Transverse colon (tissue), 4 donors: Measurements from ENCODE around the gene AGR2. TPM values are rescaled to one million over a fixed set of nuclear protein-coding genes. Genes with fewer than 3 reads are reported as not detected.

Experiments
- DNase-seq: peaks from one replicate; pipeline ENCODE4 v3.0.0-alpha.2; 2019
- H3K27ac ChIP-seq, 4 donors: fragments of 200-600 bp; sonication (generic); 2 replicates each; pipeline ENCODE4 v1.5.1; 2016 to 2018; ENCODE audit warnings: inconsistent platforms in 4 of 4
- H3K27me3 ChIP-seq: fragments of 200-600 bp; sonication (generic); 2 replicates; pipeline ENCODE4 v1.5.1; 2017; ENCODE audit warnings: inconsistent platforms
- H3K36me3 ChIP-seq, 4 donors: fragments of 200-600 bp; sonication (generic); 2 replicates each; pipeline ENCODE4 v1.5.1; 2017 to 2019; ENCODE audit warnings: inconsistent platforms in 4 of 4
- H3K4me1 ChIP-seq, 4 donors: fragments of 200-600 bp; sonication (generic); 2 replicates each; pipeline ENCODE4 v1.5.1; 2017 to 2020; ENCODE audit warnings: inconsistent platforms in 4 of 4
- H3K4me3 ChIP-seq, 4 donors: fragments of 200-600 bp; sonication (generic); 1 replicate in 1 of 4; 2 replicates in 3 of 4; pipeline versions ENCODE4 v1.5.1 to v1.6.1; 2017 to 2019; ENCODE audit warnings: inconsistent platforms in 4 of 4
- H3K9me3 ChIP-seq, 2 donors: fragments of 200-600 bp; sonication (generic); 2 replicates each; pipeline ENCODE4 v1.5.1; 2017 to 2019; ENCODE audit warnings: inconsistent platforms in 2 of 2
- EP300 ChIP-seq: sonication (generic); formaldehyde crosslinking; IDR thresholded peaks from one replicate; pipeline ENCODE4 v1.6.1; 2017; ENCODE audit warnings: antibody characterized with exemption, low read depth
- POLR2A ChIP-seq: fragments of 450-650 bp; IDR thresholded peaks from one replicate; pipeline ENCODE4 v1.6.1; 2016; ENCODE audit warnings: antibody characterized with exemption, mild to moderate bottlenecking, moderate library complexity
- POLR2AphosphoS5 ChIP-seq, 3 donors: sonication (generic); formaldehyde crosslinking; IDR thresholded peaks; one replicate each; pipeline ENCODE4 v1.6.1; 2016; ENCODE audit warnings: antibody characterized with exemption in 3 of 3
- WGBS, 2 donors: methylation state at CpG; one replicate each; pipeline ENCODE4 v1.1.5; 2018; ENCODE audit warnings: low coverage in 1 of 2; 5-methylcytosine and 5-hydroxymethylcytosine counted together
- in situ Hi-C, 4 donors: fragments of 200-750 bp; cut with MboI; loops; one replicate each; pipeline versions ENCODE4 v1.15.0 to v1.15.1; 2017; ENCODE audit warnings: low sequenced_read_pairs in 3 of 4, low pct_ligation_motif_present in 1 of 4, low pct_unique_long_range_greater_than_20kb in 1 of 4
- intact Hi-C: fragments of 100-400 bp; cut with DNase I; formaldehyde crosslinking; loops from one replicate; pipeline ENCODE4 v1.15.1; 2023; ENCODE audit warnings: low total_unique reads
- total RNA-seq, 4 donors: library from RNA; depleted of rRNA; stranded (reverse); fragments of >200 nt; gene quantifications; one replicate each; pipeline ENCODE4 v1.1.0, GENCODE V29; 2016
- TF ChIP-seq, protein P1 (sequence below), 5 experiments: fragments of 200-600 bp in 3 of 5; fragments of 450-650 bp in 2 of 5; sonication (generic) in 3 of 5; IDR thresholded peaks; 1 replicate in 2 of 5; 2 replicates in 3 of 5; pipeline ENCODE4 v1.5.1; 2016 to 2017; ENCODE audit warnings: antibody characterized with exemption in 5 of 5, inconsistent platforms in 3 of 5, mild to moderate bottlenecking in 2 of 5, moderate library complexity in 1 of 5

AGR2 gene
- total RNA-seq, 4 donors from 2014 or later: 32.9 to 297 (median 215) TPM

DNA sequence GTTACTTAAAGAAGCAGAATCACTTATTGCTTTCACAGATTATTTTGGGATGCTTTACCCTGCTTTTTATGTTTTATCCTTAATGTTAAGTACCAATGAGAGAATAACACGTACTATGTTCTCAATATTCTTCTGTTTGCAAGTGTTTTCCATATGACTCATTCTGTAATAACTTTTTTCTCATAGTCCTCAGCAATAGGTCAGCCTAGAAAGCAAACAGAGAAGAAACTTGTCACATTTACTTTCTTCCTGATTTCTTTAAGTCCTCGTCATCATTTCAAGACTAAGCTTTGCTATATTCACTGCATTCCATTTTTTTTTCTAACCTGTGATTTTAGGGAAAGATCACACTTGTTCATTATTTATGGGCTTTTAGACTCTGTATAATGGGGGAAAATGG lies 6.8 kb upstream of the AGR2 start:
- TF ChIP-seq POLR2AphosphoS5 (IDR thresholded peaks at IDR 0.05) (peak in 1 of 3 donors; percentile 14), EP300 (no peak)
- peak overlapping the region; percentile 47 to 80 (median 76) for H3K27ac ChIP-seq
- H3K36me3 ChIP-seq: no peaks in the 10 kb centered on the region
- H3K9me3 ChIP-seq: no peaks in the 10 kb centered on the region
- peaks cover 0 to 71% (median 17%) of the 10 kb centered on the region in 4 donors for H3K4me1 ChIP-seq
- no peak overlapping the region for H3K4me3 ChIP-seq
- H3K27me3 ChIP-seq: no peaks in the 10 kb centered on the region
- in situ Hi-C loops (no loop called here), intact Hi-C loops (no loop called here)
- DNase-seq: no peak
- 26 to 38% methylated on average over 2 of the region's 2 CpGs for WGBS, 2 donors

- peaks cover 0 to 69% (median 17%) of the 10 kb centered on the region in 4 donors for H3K4me1 ChIP-seq
- peak overlapping the region; percentile 47 to 80 (median 76) for H3K27ac ChIP-seq
These were observed 5.8 kb upstream of the AGR2 start for GRCh38 chr7:16810573-16810972.

GRCh38 chr7:16810112-16810511 lies 5.3 kb upstream of the AGR2 start:
- H3K4me1 ChIP-seq: peaks cover 0 to 68% (median 18%) of the 10 kb centered on the region in 4 donors
- in situ Hi-C loops: no loop called here
- H3K9me3 ChIP-seq: no peaks in the 10 kb centered on the region
- H3K27me3 ChIP-seq: no peaks in the 10 kb centered on the region
- TF ChIP-seq, protein P1, sequence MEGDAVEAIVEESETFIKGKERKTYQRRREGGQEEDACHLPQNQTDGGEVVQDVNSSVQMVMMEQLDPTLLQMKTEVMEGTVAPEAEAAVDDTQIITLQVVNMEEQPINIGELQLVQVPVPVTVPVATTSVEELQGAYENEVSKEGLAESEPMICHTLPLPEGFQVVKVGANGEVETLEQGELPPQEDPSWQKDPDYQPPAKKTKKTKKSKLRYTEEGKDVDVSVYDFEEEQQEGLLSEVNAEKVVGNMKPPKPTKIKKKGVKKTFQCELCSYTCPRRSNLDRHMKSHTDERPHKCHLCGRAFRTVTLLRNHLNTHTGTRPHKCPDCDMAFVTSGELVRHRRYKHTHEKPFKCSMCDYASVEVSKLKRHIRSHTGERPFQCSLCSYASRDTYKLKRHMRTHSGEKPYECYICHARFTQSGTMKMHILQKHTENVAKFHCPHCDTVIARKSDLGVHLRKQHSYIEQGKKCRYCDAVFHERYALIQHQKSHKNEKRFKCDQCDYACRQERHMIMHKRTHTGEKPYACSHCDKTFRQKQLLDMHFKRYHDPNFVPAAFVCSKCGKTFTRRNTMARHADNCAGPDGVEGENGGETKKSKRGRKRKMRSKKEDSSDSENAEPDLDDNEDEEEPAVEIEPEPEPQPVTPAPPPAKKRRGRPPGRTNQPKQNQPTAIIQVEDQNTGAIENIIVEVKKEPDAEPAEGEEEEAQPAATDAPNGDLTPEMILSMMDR (IDR thresholded peaks at IDR 0.05): no peak
- TF ChIP-seq EP300 (no peak), POLR2AphosphoS5 (IDR thresholded peaks at IDR 0.05) (no peak), POLR2A (no peak)
- no peak overlapping the region for H3K4me3 ChIP-seq
- H3K36me3 ChIP-seq: no peaks in the 10 kb centered on the region
- DNase-seq: no peak
- WGBS, 2 donors: 28 to 33% methylated on average over 2 of the region's 2 CpGs
- peak overlapping the region; percentile 47 to 80 (median 76) for H3K27ac ChIP-seq
- intact Hi-C loops: no loop called here

More at GRCh38 chr7:16810573-16810972, 5.8 kb upstream of the AGR2 start:
- Histone ChIP-seq H3K27me3 (no peaks in the 10 kb centered on the region), H3K4me3 (no peak overlapping the region), H3K36me3 (no peaks in the 10 kb centered on the region), H3K9me3 (no peaks in the 10 kb centered on the region)
- 48 to 50% methylated on average over 5 of the region's 5 CpGs for WGBS, 2 donors
- TF ChIP-seq, protein P1 (IDR thresholded peaks at IDR 0.05): no peak
- TF ChIP-seq POLR2A: no peak
- TF ChIP-seq EP300: no peak
- no peak for TF ChIP-seq POLR2AphosphoS5 (IDR thresholded peaks at IDR 0.05)
- intact Hi-C loops (no loop called here), in situ Hi-C loops (no loop called here)
- DNase-seq: no peak

GRCh38 chr7:16805441-16805840 lies 642 bp upstream of the AGR2 start:
- WGBS, 2 donors: 50 to 53% methylated on average over 3 of the region's 3 CpGs
- in situ Hi-C loops (no loop called here), intact Hi-C loops (no loop called here)
- TF ChIP-seq EP300: no peak
- TF ChIP-seq POLR2A: no peak
- no peak for TF ChIP-seq POLR2AphosphoS5 (IDR thresholded peaks at IDR 0.05)
- TF ChIP-seq, protein P1 (IDR thresholded peaks at IDR 0.05): no peak
- Histone ChIP-seq H3K4me3 (peak overlapping the region in 2 of 4 donors; percentile 43 to 60), H3K9me3 (no peaks in the 10 kb centered on the region), H3K36me3 (no peaks in the 10 kb centered on the region), H3K4me1 (peaks cover 0 to 38% (median 11%) of the 10 kb centered on the region in 4 donors), H3K27me3 (no peaks in the 10 kb centered on the region), H3K27ac (peak overlapping the region; percentile 81 to 85 (median 85))
- no peak for DNase-seq
